Measurements from ENCODE around the gene LAMA2.

Gene LAMA2

GRCh38 chr6:129309154-129309553 is 426.2 kb downstream of the LAMA2 start:
- no peak for DNase-seq (ENCODE audit: low read depth)

GRCh38 chr6:129312880-129313279 is 429.9 kb downstream of the LAMA2 start:
- DNase-seq (ENCODE audit: low read depth) = peak; percentile 51

- DNase-seq (ENCODE audit: low read depth) = no peak
Observed at GRCh38 chr6:129314575-129314974, 431.6 kb downstream of the LAMA2 start.

- DNase-seq (ENCODE audit: low read depth) = no peak
Observed at GRCh38 chr6:129317931-129318820, 435.2 kb downstream of the LAMA2 start.

- DNase-seq (ENCODE audit: low read depth) = no peak
Observed at GRCh38 chr6:129320892-129321291, 438.0 kb downstream of the LAMA2 start.

GRCh38 chr6:129321303-129321702 is 438.4 kb downstream of the LAMA2 start:
- DNase-seq (ENCODE audit: low read depth) = no peak

GRCh38 chr6:129324345-129324744 is 441.4 kb downstream of the LAMA2 start:
- DNase-seq (ENCODE audit: low read depth) = no peak

GRCh38 chr6:129329678-129330077 is 446.7 kb downstream of the LAMA2 start:
- DNase-seq (ENCODE audit: low read depth) = no peak

GRCh38 chr6:129331450-129332138 is 448.7 kb downstream of the LAMA2 start:
- DNase-seq (ENCODE audit: low read depth) = no peak

- DNase-seq (ENCODE audit: low read depth) = no peak
Observed at GRCh38 chr6:129335792-129336191, 452.9 kb downstream of the LAMA2 start.

GRCh38 chr6:129338683-129339082 is 455.7 kb downstream of the LAMA2 start:
- DNase-seq (ENCODE audit: low read depth) = no peak

GRCh38 chr6:129340983-129341382 is 458.0 kb downstream of the LAMA2 start:
- DNase-seq (ENCODE audit: low read depth) = peak; percentile 44

- DNase-seq (ENCODE audit: low read depth) = peak; percentile 35
Observed at GRCh38 chr6:129342243-129342642, 459.3 kb downstream of the LAMA2 start.

GRCh38 chr6:129342796-129343195 is 459.9 kb downstream of the LAMA2 start:
- no peak for DNase-seq (ENCODE audit: low read depth)

- DNase-seq (ENCODE audit: low read depth) = no peak
Observed at GRCh38 chr6:129344379-129344778, 461.4 kb downstream of the LAMA2 start.

- peak; percentile 66 for DNase-seq (ENCODE audit: low read depth)
Observed at GRCh38 chr6:129345890-129346289, 463.0 kb downstream of the LAMA2 start.

- no peak for DNase-seq (ENCODE audit: low read depth)
Observed at GRCh38 chr6:129346964-129347363, 464.0 kb downstream of the LAMA2 start.

GRCh38 chr6:129350278-129350677 is 467.3 kb downstream of the LAMA2 start:
- no peak for DNase-seq (ENCODE audit: low read depth)

GRCh38 chr6:129351807-129352206 is 468.9 kb downstream of the LAMA2 start:
- DNase-seq (ENCODE audit: low read depth) = no peak

GRCh38 chr6:129353067-129353466 is 470.1 kb downstream of the LAMA2 start:
- DNase-seq (ENCODE audit: low read depth) = no peak

GRCh38 chr6:129356129-129356528 is 473.2 kb downstream of the LAMA2 start:
- no peak for DNase-seq (ENCODE audit: low read depth)

- DNase-seq (ENCODE audit: low read depth) = no peak
Observed at GRCh38 chr6:129359811-129360681, 477.1 kb downstream of the LAMA2 start.

GRCh38 chr6:129360682-129360955 is 477.7 kb downstream of the LAMA2 start:
- DNase-seq (ENCODE audit: low read depth) = no peak

All from HS-5 (cell line).